Lung (tissue), 12 donors: ENCODE measurements around the gene C9. TPM values are rescaled to one million over a fixed set of nuclear protein-coding genes. Genes with fewer than 3 reads are reported as not detected.
"Not testable (repeated sequence)": the region's sequence is repeated elsewhere in the genome, so short reads cannot be mapped to it uniquely, and the experiment has no call there.

Source experiments
- ATAC-seq: fragments of 200-7000 bp; cut with Tn5 transposase; one replicate; pipeline ENCODE4 v1.9.1; 2020; ENCODE audit warnings: moderate number of reproducible peaks; ENCODE audit not compliant: insufficient read depth, low FRiP score
- DNase-seq, 3 donors: peaks; one replicate each; pipeline ENCODE4 v3.0.0-alpha.2; 2013 to 2017
- H3K27ac ChIP-seq, 2 donors: one replicate each; pipeline ENCODE4 v1.5.1; 2013; ENCODE audit warnings: mild to moderate bottlenecking in 2 of 2, moderate library complexity in 2 of 2, control low read depth in 1 of 2, inconsistent platforms in 1 of 2, low read depth in 1 of 2, low read length in 1 of 2
- H3K27me3 ChIP-seq, 3 donors: one replicate each; pipeline ENCODE4 v1.5.1; 2013; ENCODE audit warnings: low read length in 2 of 3; ENCODE audit not compliant: control insufficient read depth in 3 of 3, insufficient read depth in 3 of 3
- H3K36me3 ChIP-seq, 4 donors: one replicate each; pipeline ENCODE4 v1.5.1; 2013; ENCODE audit warnings: low read length in 4 of 4, mild to moderate bottlenecking in 1 of 4, moderate library complexity in 1 of 4; ENCODE audit not compliant: control insufficient read depth in 4 of 4, insufficient read depth in 4 of 4
- H3K4me1 ChIP-seq, 5 donors: one replicate each; pipeline ENCODE4 v1.5.1; 2013; ENCODE audit warnings: low read length in 5 of 5, mild to moderate bottlenecking in 2 of 5, moderate library complexity in 1 of 5; ENCODE audit not compliant: control insufficient read depth in 5 of 5, insufficient read depth in 5 of 5
- H3K4me3 ChIP-seq: one replicate; pipeline ENCODE4 v1.5.1; 2013; ENCODE audit warnings: mild to moderate bottlenecking, control low read depth, moderate library complexity
- H3K9ac ChIP-seq, 2 donors: one replicate each; pipeline ENCODE4 v1.5.1; 2013; ENCODE audit warnings: low read length in 2 of 2, control low read depth in 1 of 2; ENCODE audit not compliant: insufficient read depth in 1 of 2
- H3K9me3 ChIP-seq, 4 donors: one replicate each; pipeline ENCODE4 v1.5.1; 2013; ENCODE audit warnings: low read length in 3 of 4, mild to moderate bottlenecking in 1 of 4, moderate library complexity in 1 of 4; ENCODE audit not compliant: control insufficient read depth in 4 of 4, insufficient read depth in 3 of 4
- CTCF ChIP-seq: IDR thresholded peaks from 2 replicates; pipeline ENCODE4 v1.5.1; 2012; ENCODE audit warnings: mild to moderate bottlenecking; ENCODE audit errors: control extremely low read depth, extremely low read depth
- WGBS, 2 donors: extraction: QIAGEN DNeasy Blood & Tissue Kit; methylation state at CpG; one replicate each; pipeline ENCODE4 v1.1.7; 2013; 5-methylcytosine and 5-hydroxymethylcytosine counted together
- polyA plus RNA-seq, 2 donors: library from polyadenylated mRNA; stranded (reverse); fragments of 200-250 nt; gene quantifications; one replicate each; pipeline ENCODE4 v1.2.1, GENCODE V29; 2013
- total RNA-seq, 2 donors: library from RNA; depleted of rRNA in 1 of 2; stranded (reverse); fragments of >200 nt in 1 of 2; gene quantifications; one replicate each; pipeline ENCODE4 v1.2.1, GENCODE V29; 2014 to 2021
- donor health status: control.
- donor health status: control.
- donor health status: Bipolar disorder and iron deficiency.
- donor health status: healthy.
- donor health status: DM: yes; HTN: yes; CAD: no.

C9 gene
- total and polyA plus RNA-seq, 4 donors = 0.14 to 0.43 TPM; not detected in 2

GRCh38 chr5:39235648-39236047 lies 128.6 kb downstream of the C9 start:
- H3K4me1 ChIP-seq = no peaks in the 10 kb centered on the region
- TF ChIP-seq CTCF = no peak
- no peak for DNase-seq

GRCh38 chr5:39234494-39234893 lies 129.8 kb downstream of the C9 start:
- 88 to 92% methylated on average over 1 of the region's 1 CpG for WGBS, 2 donors
- not testable (repeated sequence) for H3K9me3 ChIP-seq, H3K27ac ChIP-seq, H3K36me3 ChIP-seq, H3K4me3 ChIP-seq, H3K4me1 ChIP-seq, DNase-seq, ATAC-seq, H3K9ac ChIP-seq, H3K27me3 ChIP-seq

More at GRCh38 chr5:39235648-39236047, 128.6 kb downstream of the C9 start:
- Histone ChIP-seq H3K9me3 (peaks cover 0 to 3% (median 1%) of the 10 kb centered on the region in 4 donors), H3K9ac (no peak overlapping the region), H3K27me3 (no peaks in the 10 kb centered on the region), H3K4me3 (no peak overlapping the region), H3K36me3 (no peaks in the 10 kb centered on the region), H3K27ac (no peak overlapping the region)
- WGBS, 2 donors = 50 to 57% methylated on average over 3 of the region's 3 CpGs
- ATAC-seq = no peak

Other genes with a start within 250 kb of the C9 start
- 10 to 100 TPM; 31.2 to 33.9 TPM for gene FYB1, start 144.9 kb downstream of the C9 start, total RNA-seq
- 10 to 100 TPM in 1 of 2 donors, 1 to 10 TPM in 1; 4.5 to 51.4 TPM for gene FYB1, start 144.9 kb downstream of the C9 start, polyA plus RNA-seq
- gene DAB2, start 60.5 kb upstream of the C9 start, total RNA-seq = 100 to 1,000 TPM; 100 to 112 TPM
- 10 to 100 TPM; 29.6 to 39.2 TPM for gene DAB2, start 60.5 kb upstream of the C9 start, polyA plus RNA-seq